HL-60/S4 treated with retinoic acid at 250 ng/mL for 4 days and 3 days (cell line): ENCODE measurements around the gene MCF2L2.

Experiments
- in situ Hi-C: fragments of 300-500 bp; cut with MboI; formaldehyde crosslinking; loops from 2 replicates; pipeline ENCODE4 v1.7.0; 2022; ENCODE audit warnings: low sequenced_read_pairs

MCF2L2 gene

DNA sequence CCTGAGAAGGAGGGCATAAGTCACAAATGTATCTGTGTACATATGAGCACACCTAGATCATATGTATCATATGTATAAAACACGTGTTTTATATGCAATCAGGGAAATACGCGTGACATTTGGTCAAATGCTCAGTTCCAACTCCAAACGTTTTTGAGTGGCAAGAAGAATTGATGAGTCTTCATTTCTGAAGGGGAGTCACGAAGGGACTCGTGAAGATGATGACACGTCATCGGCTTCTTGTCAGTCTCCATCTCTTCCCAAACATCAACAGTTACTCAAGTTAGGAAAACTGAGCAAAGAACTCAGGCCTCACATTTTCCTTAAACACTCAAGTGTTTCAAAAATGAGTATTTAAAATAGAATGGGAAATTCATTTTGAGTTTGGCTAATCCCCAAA is 95.9 kb downstream of the MCF2L2 start:
- in situ Hi-C loops: no loop called here

DNA sequence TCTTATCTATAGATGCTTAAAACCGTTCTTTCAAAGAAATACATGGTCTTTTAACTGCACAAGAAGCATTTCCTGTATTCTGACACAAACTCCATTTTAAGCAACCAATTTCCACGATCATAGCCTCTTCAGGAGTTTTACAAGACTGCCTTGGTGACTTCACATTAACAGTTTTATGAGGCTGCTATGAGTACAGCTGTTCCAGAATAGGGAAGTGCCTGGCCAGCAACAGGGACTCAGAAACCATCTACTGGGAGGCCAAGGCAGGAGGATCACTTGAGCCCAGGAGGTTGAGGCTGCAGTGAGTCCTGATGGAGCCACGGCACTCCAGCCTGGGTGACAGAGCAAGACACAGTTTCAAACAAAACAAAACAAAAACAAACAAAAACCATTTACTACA is 96.9 kb downstream of the MCF2L2 start:
- in situ Hi-C loops: no loop called here

DNA sequence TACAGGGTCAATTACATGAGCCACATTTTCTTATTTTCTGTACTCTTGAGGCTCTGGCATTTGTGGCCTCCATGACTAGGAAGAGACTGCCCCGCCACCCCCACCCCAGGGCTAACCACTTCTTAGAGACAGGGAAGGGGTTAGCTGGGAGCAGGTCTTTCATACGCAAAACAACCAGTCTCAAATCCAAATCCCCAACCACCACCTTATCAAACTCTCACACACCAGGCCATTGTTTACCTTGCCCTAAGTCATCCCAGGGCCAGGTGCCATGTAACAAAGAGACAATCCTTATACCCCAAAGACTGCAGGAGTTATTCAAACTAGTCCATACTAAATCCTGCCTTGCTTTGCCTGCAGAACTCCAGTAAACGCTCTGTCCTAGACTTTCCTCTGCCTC is 97.5 kb downstream of the MCF2L2 start:
- in situ Hi-C loops: no loop called here

DNA sequence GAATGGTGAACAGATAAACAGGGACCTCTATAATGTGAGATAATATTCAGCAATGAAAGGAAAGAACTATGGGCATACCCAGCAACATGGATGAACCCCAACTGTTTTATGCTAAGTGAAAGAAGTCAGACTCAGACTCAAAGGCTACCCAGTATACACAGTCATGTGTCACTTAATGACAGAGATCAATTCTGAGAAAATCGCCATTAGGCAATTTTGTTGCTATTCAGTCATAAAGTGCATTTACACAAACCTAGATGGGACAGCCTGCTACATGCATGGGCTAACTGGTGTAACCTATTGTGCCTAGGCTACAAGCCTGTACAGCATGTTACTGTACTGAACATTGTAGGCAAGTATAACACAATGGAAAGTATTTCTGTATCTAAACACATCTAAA is 98.9 kb downstream of the MCF2L2 start:
- in situ Hi-C loops: no loop called here

DNA sequence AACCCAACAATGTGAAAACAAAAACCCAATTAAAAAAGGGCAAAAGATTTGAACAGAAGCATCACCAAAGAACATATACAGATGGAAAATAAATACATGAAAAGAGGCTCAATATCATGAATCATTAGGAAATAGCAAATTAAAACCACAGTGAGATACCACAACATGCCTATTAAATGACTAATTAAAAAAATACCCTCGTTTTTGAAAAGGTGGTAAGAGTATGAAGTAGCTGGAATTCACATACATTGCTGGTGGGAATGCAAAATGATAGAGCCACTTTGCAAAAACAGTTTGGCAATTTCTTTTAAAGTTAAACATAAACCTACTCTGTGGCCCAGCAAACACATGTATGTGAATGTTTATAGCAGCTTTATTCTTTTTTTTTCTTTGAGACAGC is 99.6 kb downstream of the MCF2L2 start:
- in situ Hi-C loops: no loop called here

DNA sequence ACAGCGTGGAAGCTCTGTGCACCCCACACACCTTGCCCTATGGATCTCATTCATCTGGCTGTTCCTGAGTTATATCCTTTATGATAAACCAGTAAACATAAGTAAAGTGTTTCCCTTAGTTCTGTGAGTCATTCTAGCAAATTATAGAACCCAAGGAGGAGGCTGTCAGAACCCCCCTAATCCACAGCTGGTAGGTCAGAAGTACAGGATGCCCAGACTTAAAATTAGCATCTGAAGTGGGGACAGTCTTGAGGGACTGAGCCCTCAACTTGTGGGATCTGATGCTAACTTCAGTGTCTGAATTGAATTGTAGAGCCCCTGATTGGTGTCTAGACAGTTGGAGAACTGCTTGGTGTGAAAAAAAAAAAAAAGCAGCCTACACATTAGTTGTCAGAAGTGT is 100.3 kb downstream of the MCF2L2 start:
- in situ Hi-C loops: no loop called here

DNA sequence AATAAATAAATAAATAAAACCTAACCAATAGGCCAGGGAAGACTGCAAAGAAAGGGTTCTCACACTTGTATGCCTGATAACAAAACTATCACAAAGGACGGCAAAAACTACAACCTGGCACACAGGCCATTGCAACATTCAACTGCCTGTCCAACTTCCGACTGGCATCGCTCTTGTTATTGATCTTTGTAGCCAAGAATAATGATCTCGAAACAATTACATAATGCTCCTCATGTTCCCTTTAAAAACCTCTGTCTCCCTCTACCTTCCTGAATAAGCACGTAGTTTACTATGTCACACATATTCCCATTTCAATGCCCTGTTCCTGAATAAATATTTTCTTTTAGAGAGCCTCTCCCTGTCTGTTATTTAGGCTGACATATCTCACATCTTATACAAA is 101.1 kb downstream of the MCF2L2 start:
- in situ Hi-C loops: no loop called here

DNA sequence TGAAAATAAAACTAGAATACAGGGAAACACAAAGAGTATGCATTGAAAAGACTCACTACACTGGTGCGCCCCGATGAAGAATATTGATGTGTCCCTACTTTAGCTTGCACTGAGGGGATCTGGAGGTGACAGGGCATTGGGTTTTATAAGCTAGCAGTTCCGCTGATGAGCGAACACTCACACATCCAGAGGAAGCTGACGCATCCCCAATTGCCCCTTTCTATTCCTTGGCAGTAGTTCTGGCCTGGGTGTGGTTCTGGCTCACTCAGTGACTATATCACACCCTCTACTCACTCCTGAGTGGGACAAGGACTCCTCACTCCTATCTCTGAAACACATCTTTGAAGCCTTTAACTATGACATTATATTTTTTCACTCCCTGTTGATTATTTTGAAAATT is 104.3 kb downstream of the MCF2L2 start:
- in situ Hi-C loops: no loop called here

DNA sequence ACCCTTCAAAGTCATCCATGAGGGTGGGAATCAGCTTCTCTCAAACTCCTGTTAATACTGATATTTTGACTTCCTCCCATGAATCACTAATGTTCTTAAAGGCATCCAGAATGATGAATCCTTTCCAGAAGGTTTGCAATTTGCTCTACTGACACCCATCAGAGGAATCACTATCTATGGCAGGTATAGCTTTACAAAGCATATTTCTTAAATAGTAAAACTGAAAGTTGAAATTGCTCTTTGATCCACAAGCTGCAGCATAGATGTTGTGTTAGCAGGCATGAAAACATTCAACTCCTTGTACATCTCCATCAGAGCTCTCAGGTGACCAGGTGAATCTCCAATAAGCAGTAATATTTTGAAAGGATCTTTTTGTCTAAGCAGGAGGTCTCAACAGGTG is 109.0 kb downstream of the MCF2L2 start:
- in situ Hi-C loops: no loop called here

DNA sequence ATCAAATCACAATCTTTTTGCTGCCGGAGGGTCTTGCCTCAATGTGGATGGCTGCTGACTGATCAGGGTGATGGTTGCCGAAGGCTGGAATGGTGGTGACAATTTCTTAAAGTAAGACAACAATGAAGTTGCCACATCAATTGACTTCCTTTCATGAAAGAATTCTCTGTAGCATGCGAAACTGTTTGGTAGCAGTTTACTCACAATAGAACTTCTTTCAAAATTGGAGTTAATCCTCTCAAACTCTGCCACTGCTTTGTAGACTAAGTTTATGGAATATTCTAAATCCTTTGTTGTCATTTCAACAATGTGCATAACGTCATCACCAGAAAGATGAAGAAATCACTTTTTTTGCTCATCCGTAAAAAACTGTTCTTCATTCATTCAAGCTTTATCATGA is 109.5 kb downstream of the MCF2L2 start:
- in situ Hi-C loops: no loop called here

DNA sequence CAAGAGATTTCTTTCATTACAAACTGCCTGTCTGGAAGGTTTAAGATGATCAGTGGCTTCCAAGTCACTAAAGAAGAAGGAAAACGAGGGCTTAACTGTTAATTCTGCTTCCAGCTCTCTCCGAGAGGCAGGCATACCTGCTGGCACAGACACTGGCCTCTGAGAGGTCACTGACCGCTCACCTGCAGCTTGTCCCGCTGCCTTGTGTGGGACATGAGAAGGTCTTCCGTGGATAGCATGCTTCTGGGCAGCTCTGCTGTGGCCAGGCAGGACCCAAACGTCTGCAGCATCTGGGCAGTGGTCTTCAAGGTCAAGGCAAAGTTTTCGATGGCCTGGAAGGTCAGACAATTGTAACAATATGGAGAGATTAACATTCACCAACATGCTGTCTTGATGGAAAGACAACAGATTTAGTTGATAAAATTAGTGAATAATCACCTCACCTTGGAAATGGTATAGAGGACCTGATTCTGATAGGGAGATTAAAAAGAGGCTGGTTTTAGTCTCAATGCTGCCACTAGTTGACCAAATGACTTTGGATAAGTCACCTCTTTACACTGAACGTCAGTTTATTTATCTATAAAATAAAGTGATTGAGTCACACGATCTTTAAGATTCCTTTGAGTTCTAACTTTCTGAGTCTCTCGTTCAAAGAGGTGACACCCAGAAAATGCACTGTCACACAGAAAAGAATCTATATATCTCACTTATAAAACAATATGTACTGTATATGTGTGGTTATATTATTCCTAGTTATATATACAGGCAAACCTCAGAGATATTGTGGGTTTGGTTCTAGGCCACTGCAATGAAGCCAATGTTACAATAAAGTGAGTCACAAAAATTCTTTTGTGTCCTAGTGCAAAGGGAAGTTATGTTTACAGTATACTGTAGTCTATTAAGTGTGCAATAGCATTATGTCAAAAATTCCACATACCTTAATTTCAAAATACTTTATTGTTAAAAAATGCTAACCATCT is 110.2 kb downstream of the MCF2L2 start:
- in situ Hi-C loops: no loop called here

DNA sequence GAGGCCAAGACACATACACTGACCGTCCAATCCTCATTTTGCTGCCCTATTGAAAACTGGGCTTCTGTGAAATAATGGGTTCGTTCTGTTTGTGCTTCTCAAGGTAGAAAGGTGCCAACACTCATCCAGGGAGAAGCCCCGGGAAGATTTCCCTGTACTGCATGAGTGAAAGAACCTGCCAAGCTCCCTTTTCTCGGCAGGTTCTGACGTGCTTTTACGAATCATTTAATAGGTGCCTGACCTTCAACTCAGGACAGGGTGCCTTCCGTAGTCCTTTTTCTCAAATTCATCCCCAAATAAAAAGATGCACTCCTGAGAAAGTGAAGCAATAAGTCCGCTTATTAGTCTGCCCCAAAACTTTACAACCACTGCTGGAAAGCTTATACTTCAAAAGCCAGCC is 111.1 kb downstream of the MCF2L2 start:
- in situ Hi-C loops: no loop called here

DNA sequence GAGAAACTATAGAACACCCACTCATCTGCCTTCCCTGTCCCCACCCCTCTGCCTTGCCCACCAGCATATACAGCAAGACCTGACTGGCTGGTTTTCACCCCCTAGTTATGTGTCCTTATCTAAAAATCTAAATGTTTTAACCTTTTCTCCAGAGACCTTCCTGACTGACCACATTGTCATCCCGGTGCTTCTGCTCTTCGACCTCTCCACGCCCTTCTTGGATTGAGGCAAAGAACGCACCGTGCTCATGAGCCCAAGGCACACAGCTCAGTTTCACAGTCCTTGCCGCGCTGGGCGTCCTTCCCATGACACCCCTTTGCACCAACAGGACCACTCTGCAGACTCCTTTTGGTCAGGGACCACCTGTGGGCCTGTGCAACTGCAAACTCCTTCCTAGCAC is 112.7 kb downstream of the MCF2L2 start:
- in situ Hi-C loops: no loop called here

DNA sequence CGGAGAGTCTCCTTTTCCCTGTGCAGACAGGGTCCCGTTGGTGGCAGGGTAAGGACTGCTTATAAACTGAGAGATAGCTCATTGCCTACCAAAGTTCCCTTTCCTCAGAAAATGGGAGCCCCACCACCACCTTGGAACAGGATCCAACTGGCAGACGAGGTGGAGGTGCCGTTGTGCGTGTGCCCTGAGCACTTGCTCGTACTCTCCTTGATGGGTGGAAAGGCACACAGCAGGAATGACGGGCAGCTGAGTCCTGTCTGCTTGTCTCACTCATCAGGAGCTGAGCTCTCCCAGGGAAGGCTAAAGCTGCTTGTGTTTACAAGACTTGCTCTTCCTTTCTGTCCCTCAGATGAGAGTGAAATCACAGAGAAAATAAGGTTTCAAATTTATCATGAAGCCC is 114.7 kb downstream of the MCF2L2 start:
- in situ Hi-C loops: no loop called here

DNA sequence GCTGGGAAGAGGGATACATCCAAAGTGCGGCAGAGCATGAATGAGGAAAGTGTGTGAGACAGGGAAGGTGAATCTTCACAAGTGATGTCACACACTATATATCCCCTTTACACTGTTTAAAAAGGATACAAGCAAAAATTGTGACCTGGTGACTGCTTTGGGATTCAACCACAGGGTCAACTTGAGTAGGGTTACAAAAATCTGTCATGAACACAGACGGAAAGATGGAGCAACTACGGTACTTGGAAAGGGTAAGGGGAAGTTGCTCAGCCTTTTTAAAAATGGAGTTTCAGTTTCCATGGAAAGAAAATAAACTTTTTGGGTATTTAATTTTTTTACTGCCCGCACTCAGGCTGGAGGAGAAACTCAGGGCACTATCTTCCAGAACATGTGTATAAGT is 115.1 kb downstream of the MCF2L2 start:
- in situ Hi-C loops: no loop called here

DNA sequence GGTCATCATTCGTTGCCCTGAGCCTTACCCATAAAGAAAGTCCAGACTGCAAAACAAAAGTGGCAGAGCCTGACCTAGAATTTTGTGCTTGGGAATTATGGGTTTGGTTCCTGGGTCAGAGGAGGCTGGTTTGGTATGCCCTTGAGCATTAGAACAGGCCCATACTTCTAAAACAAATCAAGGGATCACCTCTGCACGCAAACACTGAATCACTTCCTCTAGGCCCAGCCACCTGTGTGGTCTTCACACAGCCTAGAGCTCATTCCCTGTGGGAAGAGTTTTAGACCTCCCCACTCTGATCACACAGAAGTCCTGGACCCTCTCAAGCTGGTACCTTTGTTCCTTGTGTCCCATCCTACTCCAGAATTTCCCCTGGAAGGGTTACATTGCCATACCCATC is 116.0 kb downstream of the MCF2L2 start:
- in situ Hi-C loops: no loop called here

DNA sequence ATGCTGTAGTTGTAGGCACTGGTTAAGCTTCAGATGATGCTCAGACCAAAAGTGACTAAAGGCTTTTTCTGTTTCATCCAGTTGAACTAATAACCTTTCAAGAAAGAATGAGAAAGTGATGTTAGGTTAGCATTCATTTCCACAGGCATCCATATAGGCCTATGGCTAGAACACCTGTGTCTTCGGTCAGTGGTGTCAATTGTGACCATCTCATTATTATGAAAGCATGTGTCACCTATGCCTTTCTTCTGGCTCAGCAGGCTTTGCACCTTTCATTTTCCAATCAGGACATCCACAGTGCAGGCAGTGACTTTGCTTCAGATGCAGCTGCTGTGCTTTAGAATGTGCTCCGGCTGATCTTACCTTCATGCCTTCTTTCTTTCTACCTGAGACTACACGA is 117.5 kb downstream of the MCF2L2 start:
- in situ Hi-C loops: no loop called here

DNA sequence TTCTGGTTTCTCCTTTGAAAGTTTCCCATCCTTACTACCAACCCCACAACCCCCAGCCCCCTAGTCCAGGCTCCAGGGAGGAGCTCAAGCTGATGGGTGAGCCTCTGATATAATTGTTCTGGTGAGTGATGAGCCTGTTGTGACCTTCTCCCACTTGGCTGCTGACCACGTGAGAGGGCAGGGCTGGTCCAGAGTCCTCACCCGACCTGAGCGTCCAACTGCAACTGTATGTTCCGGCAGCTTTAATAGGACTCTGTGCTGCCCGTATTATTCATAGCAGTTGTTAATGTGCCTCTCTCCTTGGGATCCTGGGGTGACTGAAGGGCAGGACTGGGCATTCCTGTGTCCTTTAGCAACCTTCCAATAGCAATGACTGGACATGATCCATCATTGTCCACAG is 119.1 kb downstream of the MCF2L2 start:
- in situ Hi-C loops: no loop called here

DNA sequence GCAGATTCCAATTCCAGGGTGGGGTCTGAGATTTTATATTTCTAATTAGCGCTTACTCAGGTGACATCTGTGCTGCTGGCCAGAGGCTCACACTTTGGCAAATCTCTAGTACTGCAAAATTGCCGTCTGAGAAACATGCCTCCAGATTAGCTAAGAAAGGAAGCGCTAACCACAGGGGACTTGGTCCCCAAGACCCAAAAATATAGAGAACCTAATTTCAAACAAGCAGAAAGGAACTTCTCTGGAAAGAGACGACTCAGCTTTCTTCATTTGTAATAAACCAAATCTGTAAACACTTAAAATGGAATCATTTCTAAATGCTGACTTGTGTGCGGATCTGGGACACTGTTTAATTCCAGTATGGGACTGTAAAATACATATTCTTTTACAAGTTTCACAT is 119.7 kb downstream of the MCF2L2 start:
- in situ Hi-C loops: no loop called here

DNA sequence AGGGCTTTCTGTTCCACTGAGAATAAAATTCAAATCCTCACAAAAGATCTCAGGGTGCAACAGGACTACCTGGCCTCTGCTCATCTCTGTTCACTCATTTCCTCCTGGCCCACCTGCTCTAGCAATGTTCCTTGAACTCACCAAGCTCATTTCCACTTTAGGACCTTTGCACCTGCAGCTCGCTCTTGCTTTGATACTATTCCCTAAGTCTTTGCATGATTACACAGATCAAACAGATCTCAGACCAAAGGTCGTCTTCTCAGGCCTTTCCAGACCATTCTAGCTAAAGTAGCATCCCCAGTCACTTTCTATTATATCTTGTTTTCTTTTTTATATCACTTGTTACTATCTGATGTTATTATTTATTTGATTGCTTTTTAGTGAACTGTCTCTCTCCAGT is 120.7 kb downstream of the MCF2L2 start:
- in situ Hi-C loops: no loop called here

DNA sequence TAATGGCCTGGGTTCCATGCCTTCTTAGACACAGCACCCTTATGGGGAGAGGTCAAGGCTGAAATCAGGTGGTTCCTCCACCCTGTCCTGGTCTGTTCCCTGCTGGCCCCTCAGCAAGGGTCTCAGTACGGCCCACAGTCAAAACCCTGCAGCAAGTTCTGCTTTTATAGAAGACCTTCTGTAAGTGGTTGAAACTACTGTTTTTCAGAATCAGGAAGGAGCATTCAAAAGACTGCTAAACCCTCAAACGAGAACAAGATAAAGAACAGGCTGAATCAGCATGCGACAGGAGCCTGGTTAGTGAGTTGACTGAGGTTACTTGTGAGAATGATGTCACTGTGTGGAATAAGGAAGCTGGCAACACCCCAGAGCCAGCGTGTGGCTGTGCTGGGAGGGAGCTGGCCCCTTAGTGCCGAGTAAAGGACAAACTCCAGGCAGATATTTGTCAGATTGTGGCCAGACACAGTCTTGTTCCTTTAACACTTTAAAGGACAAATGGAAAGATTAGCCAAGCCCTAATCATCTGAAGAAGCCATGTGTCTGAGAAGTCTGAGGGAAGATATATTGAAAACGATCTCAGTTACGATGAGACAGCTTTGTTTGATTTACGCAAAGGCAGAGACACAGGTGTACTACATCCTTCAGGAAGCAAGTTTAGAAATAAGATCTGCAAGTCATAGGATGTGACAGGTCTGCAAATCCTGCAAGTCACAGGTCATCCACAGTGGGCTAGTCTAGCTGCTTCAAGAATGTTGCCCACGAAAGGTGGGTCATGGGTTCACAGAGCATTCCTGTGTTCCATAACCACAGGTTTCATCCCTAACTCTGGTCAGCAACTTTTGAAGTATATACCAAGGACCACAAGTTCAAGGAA is 121.4 kb downstream of the MCF2L2 start:
- in situ Hi-C loops: no loop called here

DNA sequence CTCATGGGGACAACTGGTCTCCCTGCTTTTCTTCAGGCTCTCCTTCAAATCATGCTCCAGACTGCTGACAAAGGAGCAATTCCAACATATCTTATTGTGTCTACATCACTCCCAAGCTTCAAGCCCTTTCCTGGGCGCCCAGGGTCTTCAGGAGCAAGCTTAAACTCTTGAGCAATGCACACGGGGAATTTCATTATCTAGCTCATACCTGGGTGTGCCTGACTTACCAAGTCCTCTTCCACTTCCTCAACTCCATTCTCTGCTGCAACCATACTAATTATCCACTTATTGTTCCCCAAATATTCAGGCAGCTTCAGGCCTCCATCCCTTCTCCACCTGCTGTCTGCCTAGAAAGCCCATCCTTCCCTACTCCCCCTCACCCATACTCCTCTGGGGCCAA is 124.7 kb downstream of the MCF2L2 start:
- in situ Hi-C loops: no loop called here
